Measurements from ENCODE around the gene FER. TPM values are rescaled to one million over a fixed set of nuclear protein-coding genes. Genes with fewer than 3 reads are reported as not detected.
A peak's percentile ranks its signal among the peaks of the same experiment; 100 is the strongest.

FER gene
- total RNA-seq, 1 donor from 2014 or later, result 35.3 TPM

DNA sequence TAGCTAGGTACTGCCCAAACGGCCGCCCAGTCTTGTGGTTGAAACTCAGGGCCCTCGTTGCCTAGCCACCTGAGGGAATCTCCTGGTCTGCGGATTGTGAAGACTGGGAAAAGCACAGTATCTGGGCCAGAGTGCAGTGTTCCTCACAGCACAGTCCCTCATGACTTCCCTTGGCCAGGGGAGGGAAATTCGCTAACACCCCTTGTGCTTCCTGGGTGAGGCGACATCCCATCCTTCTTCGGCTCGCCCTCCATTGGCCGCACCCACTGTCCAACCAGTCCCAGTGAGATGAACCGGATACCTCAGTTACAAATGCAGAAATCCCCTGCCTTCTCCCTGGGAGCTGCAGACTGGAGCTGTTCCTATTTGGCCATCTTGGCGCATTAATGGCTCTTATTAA lies 250.5 kb downstream of the FER start:
- Histone ChIP-seq H3K9me3 (peaks cover 4% of the 10 kb centered on the region), H3K27ac (no peak overlapping the region), H3K27me3 (ENCODE audit: low read depth) (no peaks in the 10 kb centered on the region), H3K4me1 (no peaks in the 10 kb centered on the region), H3K36me3 (no peaks in the 10 kb centered on the region), H3K4me3 (no peak overlapping the region)
- no peak for DNase-seq
- no peak for ATAC-seq
- TF ChIP-seq, protein P1, sequence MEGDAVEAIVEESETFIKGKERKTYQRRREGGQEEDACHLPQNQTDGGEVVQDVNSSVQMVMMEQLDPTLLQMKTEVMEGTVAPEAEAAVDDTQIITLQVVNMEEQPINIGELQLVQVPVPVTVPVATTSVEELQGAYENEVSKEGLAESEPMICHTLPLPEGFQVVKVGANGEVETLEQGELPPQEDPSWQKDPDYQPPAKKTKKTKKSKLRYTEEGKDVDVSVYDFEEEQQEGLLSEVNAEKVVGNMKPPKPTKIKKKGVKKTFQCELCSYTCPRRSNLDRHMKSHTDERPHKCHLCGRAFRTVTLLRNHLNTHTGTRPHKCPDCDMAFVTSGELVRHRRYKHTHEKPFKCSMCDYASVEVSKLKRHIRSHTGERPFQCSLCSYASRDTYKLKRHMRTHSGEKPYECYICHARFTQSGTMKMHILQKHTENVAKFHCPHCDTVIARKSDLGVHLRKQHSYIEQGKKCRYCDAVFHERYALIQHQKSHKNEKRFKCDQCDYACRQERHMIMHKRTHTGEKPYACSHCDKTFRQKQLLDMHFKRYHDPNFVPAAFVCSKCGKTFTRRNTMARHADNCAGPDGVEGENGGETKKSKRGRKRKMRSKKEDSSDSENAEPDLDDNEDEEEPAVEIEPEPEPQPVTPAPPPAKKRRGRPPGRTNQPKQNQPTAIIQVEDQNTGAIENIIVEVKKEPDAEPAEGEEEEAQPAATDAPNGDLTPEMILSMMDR (IDR thresholded peaks at IDR 0.05), result no peak
- intact Hi-C loops (cut with DNase I), result no loop called here

DNA sequence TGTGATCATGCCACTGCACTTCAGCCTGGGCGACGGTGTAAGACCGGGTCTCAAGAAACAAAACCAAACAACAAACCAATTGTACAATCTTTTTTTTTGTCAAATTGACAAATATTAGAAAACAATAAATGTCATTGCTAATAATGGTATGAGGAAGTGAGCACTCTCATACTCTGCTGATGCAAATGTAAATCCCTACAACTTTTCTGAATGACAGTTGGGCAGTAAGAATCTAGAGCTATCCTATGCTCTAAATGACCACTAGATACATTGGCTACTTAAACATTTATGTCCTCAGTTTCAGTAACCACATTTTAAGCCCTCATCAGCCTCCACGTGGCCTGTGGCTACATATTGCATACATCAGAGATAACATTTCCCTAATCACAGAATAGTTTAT lies 256.2 kb downstream of the FER start:
- Histone ChIP-seq H3K4me3 (no peak overlapping the region), H3K27me3 (ENCODE audit: low read depth) (no peaks in the 10 kb centered on the region), H3K36me3 (no peaks in the 10 kb centered on the region), H3K9me3 (no peaks in the 10 kb centered on the region), H3K4me1 (peaks cover 3% of the 10 kb centered on the region), H3K27ac (no peak overlapping the region)
- TF ChIP-seq, protein P1 (IDR thresholded peaks at IDR 0.05), result no peak
- ATAC-seq (no peak), DNase-seq (no peak)
- intact Hi-C loops (cut with DNase I), result no loop called here

DNA sequence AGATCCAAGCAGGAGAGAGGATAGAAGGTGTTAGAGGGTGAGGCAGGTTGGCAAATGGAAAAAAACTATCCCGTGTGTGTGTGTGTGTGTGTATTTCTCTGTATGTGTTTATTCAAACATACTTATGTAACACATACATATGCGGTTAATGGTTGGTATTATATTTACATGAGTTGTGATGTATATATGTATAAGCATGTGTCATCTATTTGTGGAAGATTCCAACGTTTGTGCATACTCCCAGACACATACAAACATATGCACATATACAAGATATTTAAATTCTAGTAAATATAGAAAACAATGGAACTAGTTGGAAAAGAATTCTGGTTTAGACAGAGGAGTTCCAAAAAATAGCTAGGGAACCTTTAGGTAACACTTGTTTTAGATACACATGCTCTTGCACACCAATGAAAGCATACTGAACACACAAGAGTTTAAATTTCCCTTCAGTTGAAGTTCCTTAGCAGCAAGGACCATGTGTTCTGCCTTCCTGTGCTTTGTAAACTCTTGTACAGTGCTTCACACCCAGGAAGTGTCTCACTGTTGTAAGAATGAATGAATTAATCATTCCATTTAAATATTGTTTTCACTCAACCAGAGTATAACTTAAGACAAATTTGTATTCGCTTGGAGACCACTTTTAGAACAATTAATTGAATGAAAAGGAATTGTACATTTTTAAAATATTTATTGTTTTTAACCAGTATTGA lies 257.8 kb downstream of the FER start:
- peaks cover 3% of the 10 kb centered on the region for H3K4me1 ChIP-seq
- no peaks in the 10 kb centered on the region for H3K27me3 ChIP-seq (ENCODE audit: low read depth)
- TF ChIP-seq, protein P1 (IDR thresholded peaks at IDR 0.05), result no peak
- ATAC-seq (no peak), DNase-seq (no peak)
- H3K27ac ChIP-seq, result no peak overlapping the region
- intact Hi-C loops (cut with DNase I), result no loop called here
- no peak overlapping the region for H3K4me3 ChIP-seq
- H3K9me3 ChIP-seq, result no peaks in the 10 kb centered on the region
- H3K36me3 ChIP-seq, result no peaks in the 10 kb centered on the region

DNA sequence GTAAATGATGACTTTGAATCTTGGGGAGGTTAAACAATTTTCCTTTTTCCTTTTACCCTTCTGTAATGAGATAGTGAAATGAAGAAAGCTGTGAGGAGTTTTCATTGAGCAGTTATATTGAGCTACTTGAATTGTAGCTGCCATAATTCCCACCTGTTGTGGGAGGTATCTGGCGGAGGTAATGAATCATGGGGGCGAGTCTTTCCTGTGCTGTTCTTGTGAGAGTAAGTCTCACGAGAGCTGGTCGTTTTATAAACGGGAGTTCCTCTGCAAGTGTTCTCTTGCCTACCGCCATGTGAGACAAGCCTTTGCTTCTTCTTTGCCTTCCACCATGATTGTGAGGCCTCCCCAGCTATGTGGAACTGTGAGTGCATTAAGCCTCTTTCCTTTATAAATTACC lies 258.4 kb downstream of the FER start:
- H3K36me3 ChIP-seq, result no peaks in the 10 kb centered on the region
- H3K4me1 ChIP-seq, result peaks cover 3% of the 10 kb centered on the region
- intact Hi-C loops (cut with DNase I), result no loop called here
- H3K4me3 ChIP-seq, result no peak overlapping the region
- H3K9me3 ChIP-seq, result no peaks in the 10 kb centered on the region
- no peaks in the 10 kb centered on the region for H3K27me3 ChIP-seq (ENCODE audit: low read depth)
- no peak overlapping the region for H3K27ac ChIP-seq
- no peak for DNase-seq
- ATAC-seq, result no peak
- TF ChIP-seq, protein P1 (IDR thresholded peaks at IDR 0.05), result no peak

DNA sequence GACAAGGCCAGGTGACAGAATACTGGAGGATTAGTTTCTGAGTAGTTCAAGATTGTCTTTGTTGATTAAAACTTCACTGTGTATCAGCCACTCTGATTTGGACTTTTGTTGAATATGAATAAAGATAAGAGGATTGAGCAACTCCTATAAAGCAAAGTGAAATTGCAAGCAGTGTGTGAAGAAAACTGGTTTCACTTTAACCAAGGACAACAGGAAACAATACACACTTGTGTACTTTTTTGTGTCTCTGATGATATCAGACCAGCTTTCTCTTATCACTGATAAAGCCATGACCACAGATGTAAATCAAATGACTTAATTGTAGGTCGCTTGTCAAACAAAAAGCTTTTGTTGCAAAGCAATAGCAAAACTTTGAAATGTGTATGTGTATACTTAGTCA lies 268.6 kb downstream of the FER start:
- ATAC-seq (peak in 1 of 2 donors; percentile 40), DNase-seq (no peak)
- TF ChIP-seq, protein P1 (IDR thresholded peaks at IDR 0.05), result no peak
- no peak overlapping the region for H3K4me3 ChIP-seq
- no peak overlapping the region for H3K27ac ChIP-seq
- no peaks in the 10 kb centered on the region for H3K36me3 ChIP-seq
- H3K4me1 ChIP-seq, result peaks cover 15% of the 10 kb centered on the region
- H3K27me3 ChIP-seq (ENCODE audit: low read depth), result no peaks in the 10 kb centered on the region
- intact Hi-C loops (cut with DNase I), result no loop called here
- H3K9me3 ChIP-seq, result no peaks in the 10 kb centered on the region

Measured in lower lobe of right lung (tissue), 2 donors.